GM12874 (cell line): ENCODE measurements around the gene OR52B4.

Source experiments
- TF ChIP-seq, protein P1 (sequence below): IDR thresholded peaks from 2 replicates; pipeline ENCODE4 v1.5.1; 2011; ENCODE audit warnings: low read depth, mild to moderate bottlenecking, control low read depth, low read length, moderate library complexity; ENCODE audit not compliant: insufficient read depth

Gene OR52B4

GRCh38 chr11:4368286-4368685, at the start of gene OR52B4:
Gene OR52B4 (minus strand): TSS chr11:4368386. CDS start chr11:4368295, 91 bp downstream.
- TF ChIP-seq, protein P1, sequence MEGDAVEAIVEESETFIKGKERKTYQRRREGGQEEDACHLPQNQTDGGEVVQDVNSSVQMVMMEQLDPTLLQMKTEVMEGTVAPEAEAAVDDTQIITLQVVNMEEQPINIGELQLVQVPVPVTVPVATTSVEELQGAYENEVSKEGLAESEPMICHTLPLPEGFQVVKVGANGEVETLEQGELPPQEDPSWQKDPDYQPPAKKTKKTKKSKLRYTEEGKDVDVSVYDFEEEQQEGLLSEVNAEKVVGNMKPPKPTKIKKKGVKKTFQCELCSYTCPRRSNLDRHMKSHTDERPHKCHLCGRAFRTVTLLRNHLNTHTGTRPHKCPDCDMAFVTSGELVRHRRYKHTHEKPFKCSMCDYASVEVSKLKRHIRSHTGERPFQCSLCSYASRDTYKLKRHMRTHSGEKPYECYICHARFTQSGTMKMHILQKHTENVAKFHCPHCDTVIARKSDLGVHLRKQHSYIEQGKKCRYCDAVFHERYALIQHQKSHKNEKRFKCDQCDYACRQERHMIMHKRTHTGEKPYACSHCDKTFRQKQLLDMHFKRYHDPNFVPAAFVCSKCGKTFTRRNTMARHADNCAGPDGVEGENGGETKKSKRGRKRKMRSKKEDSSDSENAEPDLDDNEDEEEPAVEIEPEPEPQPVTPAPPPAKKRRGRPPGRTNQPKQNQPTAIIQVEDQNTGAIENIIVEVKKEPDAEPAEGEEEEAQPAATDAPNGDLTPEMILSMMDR, result no peak

- TF ChIP-seq, protein P1, result no peak
These were observed 48.6 kb upstream of the OR52B4 start for GRCh38 chr11:4416816-4417215.

- TF ChIP-seq, protein P1, result no peak
These were observed 48.1 kb upstream of the OR52B4 start for GRCh38 chr11:4416306-4416705.

DNA sequence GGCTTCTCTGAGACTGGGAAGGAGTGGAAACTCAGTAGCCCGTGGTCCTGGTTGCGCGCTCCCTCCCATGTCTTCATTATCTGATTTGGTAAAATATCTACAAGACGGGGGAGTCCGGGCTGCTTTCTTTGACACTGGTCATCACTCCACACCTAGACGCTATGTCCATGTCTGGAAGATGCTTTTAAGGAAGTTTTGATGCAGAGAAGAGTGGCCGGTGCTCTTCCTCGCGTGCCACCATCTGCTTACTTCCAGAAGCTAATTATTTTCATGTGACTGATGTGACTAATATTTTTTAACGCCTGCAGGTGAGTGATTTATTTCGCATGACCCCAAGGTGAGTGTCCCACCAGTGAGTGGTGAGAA, 25.7 kb upstream of the OR52B4 start:
- TF ChIP-seq, protein P1, result no peak

DNA sequence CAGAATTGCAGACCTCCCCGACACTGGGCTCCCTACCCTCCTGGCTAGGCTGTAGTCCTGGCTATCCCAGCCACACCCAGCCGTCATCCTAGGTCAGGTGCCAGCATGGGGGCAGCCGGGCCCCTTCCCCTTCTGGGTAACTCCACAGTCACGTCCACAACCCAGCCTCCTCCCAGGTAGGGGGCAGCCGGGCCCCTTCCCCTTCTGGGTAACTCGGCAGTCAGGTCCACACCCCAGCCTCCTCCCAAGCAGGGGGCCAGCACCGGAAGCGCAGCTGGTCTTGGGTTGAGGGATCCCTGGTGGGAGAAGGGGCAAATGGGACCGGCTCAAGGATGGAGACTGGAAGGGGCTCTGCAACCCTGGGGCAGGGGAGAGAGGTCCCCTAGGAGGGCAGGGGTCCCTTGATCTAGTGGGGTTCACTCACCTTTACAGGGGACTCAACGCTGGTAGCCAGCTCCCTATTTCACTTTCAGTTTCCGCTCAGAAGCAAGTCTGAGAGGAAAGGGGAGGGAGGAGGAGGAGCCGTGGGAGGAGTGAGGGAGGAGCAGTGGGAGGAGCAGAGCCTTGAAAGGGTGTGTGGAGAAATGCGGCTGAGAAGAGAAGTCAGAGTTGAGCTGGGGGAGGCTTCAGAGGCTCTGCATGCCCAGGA, 25.1 kb upstream of the OR52B4 start, which contains the start of gene TRIM21:
Gene TRIM21, minus strand, starts transcription at position 494 of the 649 bp plus-strand sequence. CDS start 3,293 bp downstream, outside the sequence.
- TF ChIP-seq, protein P1, result no peak

- TF ChIP-seq, protein P1, result no peak
These were observed 20.0 kb upstream of the OR52B4 start for GRCh38 chr11:4388221-4388620.

DNA sequence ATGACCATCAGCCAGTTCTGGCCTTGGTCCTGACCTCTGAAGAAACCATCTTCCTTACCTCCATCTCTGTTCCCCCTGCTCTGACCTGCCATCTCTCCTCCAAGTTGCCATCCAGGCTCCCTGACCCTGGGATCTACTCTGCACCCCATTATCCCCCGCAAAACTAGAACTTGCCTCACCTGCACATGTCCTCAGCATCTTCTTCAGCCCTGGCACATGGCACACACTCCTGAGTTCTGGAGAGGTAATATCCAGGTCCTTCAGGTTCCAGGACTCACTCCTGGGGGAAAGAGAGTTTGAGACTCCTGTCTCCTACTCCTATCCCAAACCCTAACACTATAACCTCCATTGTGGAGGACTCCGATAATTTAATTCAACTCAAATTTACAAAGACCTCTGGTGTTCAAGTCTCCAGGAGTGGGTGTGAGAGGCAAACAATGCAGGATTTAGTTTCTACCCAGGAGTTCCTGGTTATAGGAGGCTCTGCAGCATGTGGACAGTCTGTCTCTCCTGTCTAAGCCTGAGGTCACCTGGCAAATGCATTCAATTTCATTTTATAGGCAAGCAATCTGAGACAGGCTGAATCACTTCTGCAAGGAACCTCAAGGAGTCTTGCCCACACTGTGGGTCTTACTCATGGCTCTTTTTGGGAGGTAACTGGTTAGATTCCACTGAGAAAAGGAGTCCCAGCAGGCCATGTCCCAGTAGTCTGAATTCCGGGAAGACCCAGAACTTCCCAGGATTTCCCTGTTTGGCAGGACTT, 18.0 kb upstream of the OR52B4 start:
- TF ChIP-seq, protein P1, result no peak
